Measurements from ENCODE around the gene TBC1D22A. TPM values are rescaled to one million over a fixed set of nuclear protein-coding genes. Genes with fewer than 3 reads are reported as not detected.

Gene TBC1D22A
- total RNA-seq, 2 experiments from 2014 or later, result 22.3 to 43.9 TPM

DNA sequence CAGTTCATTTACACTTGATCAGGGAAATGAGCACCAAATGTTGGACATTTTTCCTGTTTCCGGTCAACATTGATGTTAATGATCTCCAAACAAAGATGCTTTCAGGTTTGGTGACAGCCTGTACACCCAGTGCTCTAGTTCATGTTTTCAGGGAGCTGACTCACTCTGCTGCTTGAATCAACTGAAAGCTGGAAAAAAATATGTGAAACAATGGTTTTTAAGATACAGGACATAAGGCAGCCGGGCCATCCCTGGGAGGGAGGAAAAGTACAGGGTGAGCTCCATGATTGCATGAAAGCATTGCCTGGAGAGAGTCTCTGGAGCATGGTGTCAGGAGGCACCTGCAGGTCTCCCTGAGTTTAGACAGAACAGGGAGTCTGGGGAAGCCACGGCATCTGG, 259.6 kb downstream of the TBC1D22A start:
- TF ChIP-seq, protein P1, sequence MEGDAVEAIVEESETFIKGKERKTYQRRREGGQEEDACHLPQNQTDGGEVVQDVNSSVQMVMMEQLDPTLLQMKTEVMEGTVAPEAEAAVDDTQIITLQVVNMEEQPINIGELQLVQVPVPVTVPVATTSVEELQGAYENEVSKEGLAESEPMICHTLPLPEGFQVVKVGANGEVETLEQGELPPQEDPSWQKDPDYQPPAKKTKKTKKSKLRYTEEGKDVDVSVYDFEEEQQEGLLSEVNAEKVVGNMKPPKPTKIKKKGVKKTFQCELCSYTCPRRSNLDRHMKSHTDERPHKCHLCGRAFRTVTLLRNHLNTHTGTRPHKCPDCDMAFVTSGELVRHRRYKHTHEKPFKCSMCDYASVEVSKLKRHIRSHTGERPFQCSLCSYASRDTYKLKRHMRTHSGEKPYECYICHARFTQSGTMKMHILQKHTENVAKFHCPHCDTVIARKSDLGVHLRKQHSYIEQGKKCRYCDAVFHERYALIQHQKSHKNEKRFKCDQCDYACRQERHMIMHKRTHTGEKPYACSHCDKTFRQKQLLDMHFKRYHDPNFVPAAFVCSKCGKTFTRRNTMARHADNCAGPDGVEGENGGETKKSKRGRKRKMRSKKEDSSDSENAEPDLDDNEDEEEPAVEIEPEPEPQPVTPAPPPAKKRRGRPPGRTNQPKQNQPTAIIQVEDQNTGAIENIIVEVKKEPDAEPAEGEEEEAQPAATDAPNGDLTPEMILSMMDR (conservative IDR thresholded peaks at IDR 0.05; ENCODE audit: low read length), result no peak
- TF ChIP-seq EZH2phosphoT487 (IDR thresholded peaks at IDR 0.05; ENCODE audit: borderline replicate concordance, low read depth, low read length), result no peak
- intact Hi-C loops (cut with micrococcal nuclease; ENCODE audit: unreplicated experiment), result no loop called here
- H2AFZ ChIP-seq (ENCODE audit: low read length), result no peak overlapping the region
- H3K9me3 ChIP-seq (ENCODE audit: low read length), result peaks cover 28% of the 10 kb centered on the region
- POLR2A ChIA-PET, result no interaction called here
- no peak overlapping the region for H3K4me3 ChIP-seq (ENCODE audit: low read depth, low read length, poor library complexity, severe bottlenecking)
- CTCF ChIA-PET (ENCODE audit: unreplicated experiment), result no interaction called here
- H3K79me2 ChIP-seq (ENCODE audit: insufficient read depth, low read depth, low read length), result no peaks in the 10 kb centered on the region
- no peak overlapping the region for H3K27ac ChIP-seq (ENCODE audit: low read depth, low read length, poor library complexity, severe bottlenecking)
- H3K4me1 ChIP-seq (ENCODE audit: insufficient read depth, low read length, poor library complexity, severe bottlenecking), result no peaks in the 10 kb centered on the region
- peaks cover 22% of the 10 kb centered on the region for H3K36me3 ChIP-seq (ENCODE audit: insufficient read depth, low read length)
- no peaks in the 10 kb centered on the region for H4K20me1 ChIP-seq (ENCODE audit: insufficient read depth, low read length)
- H3K4me2 ChIP-seq (ENCODE audit: low read length), result no peak overlapping the region
- BruUV-seq (replicated peaks), result no TSS peak
- no peaks in the 10 kb centered on the region for H3K9me2 ChIP-seq (ENCODE audit: insufficient read depth, low read length)
- DNase-seq (ENCODE audit: low spot score), result no peak

DNA sequence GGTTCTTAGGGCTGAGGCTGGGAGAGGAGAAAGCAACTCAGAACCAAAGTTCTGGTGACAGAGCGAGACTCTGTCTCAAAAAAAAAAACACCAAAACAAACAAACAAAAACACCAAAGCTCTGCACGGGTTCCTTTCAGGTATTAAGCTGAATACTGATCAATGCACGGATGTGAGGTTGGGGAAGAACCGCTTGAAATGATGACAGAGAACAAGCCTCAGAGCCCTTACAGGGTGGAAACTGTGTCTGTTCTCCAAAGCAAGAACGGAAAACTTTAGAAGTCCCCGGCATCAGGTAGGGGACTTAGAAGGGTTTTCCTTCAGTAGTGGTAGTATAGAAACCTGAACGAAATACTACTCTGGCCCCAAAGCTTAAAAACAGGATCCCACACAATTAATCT, 260.0 kb downstream of the TBC1D22A start:
- H3K9me2 ChIP-seq (ENCODE audit: insufficient read depth, low read length), result no peaks in the 10 kb centered on the region
- no TSS peak for BruUV-seq (replicated peaks)
- H3K9me3 ChIP-seq (ENCODE audit: low read length), result peaks cover 28% of the 10 kb centered on the region
- H2AFZ ChIP-seq (ENCODE audit: low read length), result no peak overlapping the region
- no peaks in the 10 kb centered on the region for H3K79me2 ChIP-seq (ENCODE audit: insufficient read depth, low read depth, low read length)
- ChIA-PET POLR2A (no interaction called here), CTCF (ENCODE audit: unreplicated experiment) (no interaction called here)
- peaks cover 22% of the 10 kb centered on the region for H3K36me3 ChIP-seq (ENCODE audit: insufficient read depth, low read length)
- H3K4me1 ChIP-seq (ENCODE audit: insufficient read depth, low read length, poor library complexity, severe bottlenecking), result no peaks in the 10 kb centered on the region
- intact Hi-C loops (cut with micrococcal nuclease; ENCODE audit: unreplicated experiment), result no loop called here
- no peak for TF ChIP-seq EZH2phosphoT487 (IDR thresholded peaks at IDR 0.05; ENCODE audit: borderline replicate concordance, low read depth, low read length)
- TF ChIP-seq, protein P1 (conservative IDR thresholded peaks at IDR 0.05; ENCODE audit: low read length), result no peak
- no peak overlapping the region for H3K27ac ChIP-seq (ENCODE audit: low read depth, low read length, poor library complexity, severe bottlenecking)
- DNase-seq (ENCODE audit: low spot score), result no peak
- no peaks in the 10 kb centered on the region for H4K20me1 ChIP-seq (ENCODE audit: insufficient read depth, low read length)
- no peak overlapping the region for H3K4me3 ChIP-seq (ENCODE audit: low read depth, low read length, poor library complexity, severe bottlenecking)
- H3K4me2 ChIP-seq (ENCODE audit: low read length), result no peak overlapping the region

DNA sequence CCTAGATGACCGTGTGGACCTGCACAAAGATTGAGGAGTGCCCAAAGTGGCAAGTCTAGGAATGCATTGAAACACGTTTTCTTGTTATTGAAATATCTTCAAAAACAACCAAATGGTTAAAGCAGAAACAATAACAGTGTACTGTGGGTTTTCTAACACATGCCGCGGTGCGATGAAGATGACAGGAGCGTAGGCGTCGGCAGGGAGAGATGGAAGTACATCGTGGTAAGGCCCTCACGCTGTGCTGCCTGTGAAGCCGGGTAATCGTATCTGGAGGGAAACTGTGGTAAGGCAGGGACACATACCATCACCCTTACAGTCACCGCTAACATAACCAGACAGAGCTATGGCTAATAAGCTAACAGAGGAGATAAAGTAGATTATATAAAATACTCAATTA, 261.4 kb downstream of the TBC1D22A start:
- BruUV-seq (replicated peaks), result no TSS peak
- no peak for TF ChIP-seq EZH2phosphoT487 (IDR thresholded peaks at IDR 0.05; ENCODE audit: borderline replicate concordance, low read depth, low read length)
- TF ChIP-seq, protein P1 (conservative IDR thresholded peaks at IDR 0.05; ENCODE audit: low read length), result no peak
- H4K20me1 ChIP-seq (ENCODE audit: insufficient read depth, low read length), result no peaks in the 10 kb centered on the region
- H3K4me2 ChIP-seq (ENCODE audit: low read length), result no peak overlapping the region
- peaks cover 28% of the 10 kb centered on the region for H3K9me3 ChIP-seq (ENCODE audit: low read length)
- no peaks in the 10 kb centered on the region for H3K79me2 ChIP-seq (ENCODE audit: insufficient read depth, low read depth, low read length)
- no peaks in the 10 kb centered on the region for H3K9me2 ChIP-seq (ENCODE audit: insufficient read depth, low read length)
- ChIA-PET POLR2A (no interaction called here), CTCF (ENCODE audit: unreplicated experiment) (no interaction called here)
- H3K36me3 ChIP-seq (ENCODE audit: insufficient read depth, low read length), result peaks cover 22% of the 10 kb centered on the region
- no peaks in the 10 kb centered on the region for H3K4me1 ChIP-seq (ENCODE audit: insufficient read depth, low read length, poor library complexity, severe bottlenecking)
- no peak overlapping the region for H2AFZ ChIP-seq (ENCODE audit: low read length)
- intact Hi-C loops (cut with micrococcal nuclease; ENCODE audit: unreplicated experiment), result no loop called here
- H3K4me3 ChIP-seq (ENCODE audit: low read depth, low read length, poor library complexity, severe bottlenecking), result no peak overlapping the region
- no peak overlapping the region for H3K27ac ChIP-seq (ENCODE audit: low read depth, low read length, poor library complexity, severe bottlenecking)
- no peak for DNase-seq (ENCODE audit: low spot score)

Measured in OCI-LY7 (cell line).